ENCODE results near the gene GTPBP2. TPM values are rescaled to one million over a fixed set of nuclear protein-coding genes. Genes with fewer than 3 reads are reported as not detected.
"Not testable (repeated sequence)": the region's sequence is repeated elsewhere in the genome, so short reads cannot be mapped to it uniquely, and the experiment has no call there.

Gene GTPBP2
- total RNA-seq, 1 donor from 2014 or later, result 45.7 TPM

DNA sequence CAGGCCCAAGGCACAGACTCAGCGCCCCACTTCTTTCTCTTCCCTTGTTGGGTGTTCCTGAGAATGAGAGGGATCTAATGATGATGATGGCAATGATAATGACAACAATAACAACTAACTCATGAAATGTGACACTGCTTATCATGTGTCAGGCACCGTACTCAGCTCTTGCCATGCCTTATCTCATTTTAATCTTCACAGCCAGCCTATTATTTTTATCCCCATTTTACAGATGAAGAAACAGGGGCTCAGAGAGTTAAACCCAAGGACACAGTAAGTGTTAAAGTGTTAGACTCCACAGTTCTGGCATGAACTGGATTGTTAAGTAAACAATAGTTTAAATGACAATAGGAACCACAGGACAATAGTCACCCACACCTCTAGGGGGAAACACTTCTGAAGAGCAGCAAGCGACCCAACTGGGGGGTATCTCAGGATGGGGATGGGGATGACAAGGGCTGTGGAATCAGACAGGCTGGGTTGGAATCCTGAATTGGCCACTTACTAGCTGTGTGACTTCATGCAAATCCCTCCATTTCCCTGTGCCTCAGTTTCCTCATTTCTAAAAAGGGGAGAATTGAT, 28.2 kb upstream of the GTPBP2 start:
- Histone ChIP-seq H3K4me3 (no peak overlapping the region), H3K9me3 (no peaks in the 10 kb centered on the region), H3K4me1 (no peaks in the 10 kb centered on the region), H3K36me3 (no peaks in the 10 kb centered on the region), H3K27me3 (no peaks in the 10 kb centered on the region), H3K27ac (no peak overlapping the region)
- TF ChIP-seq POLR2A (IDR thresholded peaks at IDR 0.05) (no peak), POLR2AphosphoS5 (IDR thresholded peaks at IDR 0.05; ENCODE audit: insufficient read depth in 1 of 2, low read depth in 1 of 2) (no peak)
- TF ChIP-seq, protein P1, sequence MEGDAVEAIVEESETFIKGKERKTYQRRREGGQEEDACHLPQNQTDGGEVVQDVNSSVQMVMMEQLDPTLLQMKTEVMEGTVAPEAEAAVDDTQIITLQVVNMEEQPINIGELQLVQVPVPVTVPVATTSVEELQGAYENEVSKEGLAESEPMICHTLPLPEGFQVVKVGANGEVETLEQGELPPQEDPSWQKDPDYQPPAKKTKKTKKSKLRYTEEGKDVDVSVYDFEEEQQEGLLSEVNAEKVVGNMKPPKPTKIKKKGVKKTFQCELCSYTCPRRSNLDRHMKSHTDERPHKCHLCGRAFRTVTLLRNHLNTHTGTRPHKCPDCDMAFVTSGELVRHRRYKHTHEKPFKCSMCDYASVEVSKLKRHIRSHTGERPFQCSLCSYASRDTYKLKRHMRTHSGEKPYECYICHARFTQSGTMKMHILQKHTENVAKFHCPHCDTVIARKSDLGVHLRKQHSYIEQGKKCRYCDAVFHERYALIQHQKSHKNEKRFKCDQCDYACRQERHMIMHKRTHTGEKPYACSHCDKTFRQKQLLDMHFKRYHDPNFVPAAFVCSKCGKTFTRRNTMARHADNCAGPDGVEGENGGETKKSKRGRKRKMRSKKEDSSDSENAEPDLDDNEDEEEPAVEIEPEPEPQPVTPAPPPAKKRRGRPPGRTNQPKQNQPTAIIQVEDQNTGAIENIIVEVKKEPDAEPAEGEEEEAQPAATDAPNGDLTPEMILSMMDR (IDR thresholded peaks at IDR 0.05), result no peak
- DNase-seq (ENCODE audit: extremely low spot score in 2 of 2), result no peak
- intact Hi-C loops (cut with DNase I), result no loop called here

DNA sequence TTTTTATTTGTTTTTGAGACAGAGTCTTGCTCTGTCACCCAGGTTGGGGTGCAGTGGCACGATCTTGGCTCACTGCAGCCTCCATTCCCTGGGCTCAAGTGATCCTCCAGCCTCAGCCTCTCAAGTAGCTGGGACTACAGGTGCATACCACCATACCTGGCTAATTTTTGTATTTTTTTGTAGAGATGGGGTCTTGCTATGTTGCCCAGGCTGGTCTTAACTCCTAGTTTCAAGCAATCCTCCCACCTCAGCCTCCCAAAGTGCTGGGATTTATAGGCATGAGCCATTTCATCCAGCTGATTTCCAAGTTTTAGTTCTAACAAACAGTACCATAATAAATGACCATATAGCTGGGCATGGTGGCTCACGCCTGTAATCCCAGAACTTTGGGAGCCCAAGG, 23.8 kb upstream of the GTPBP2 start:
- intact Hi-C loops (cut with DNase I); DNase-seq (ENCODE audit: extremely low spot score in 2 of 2): not testable (repeated sequence)

DNA sequence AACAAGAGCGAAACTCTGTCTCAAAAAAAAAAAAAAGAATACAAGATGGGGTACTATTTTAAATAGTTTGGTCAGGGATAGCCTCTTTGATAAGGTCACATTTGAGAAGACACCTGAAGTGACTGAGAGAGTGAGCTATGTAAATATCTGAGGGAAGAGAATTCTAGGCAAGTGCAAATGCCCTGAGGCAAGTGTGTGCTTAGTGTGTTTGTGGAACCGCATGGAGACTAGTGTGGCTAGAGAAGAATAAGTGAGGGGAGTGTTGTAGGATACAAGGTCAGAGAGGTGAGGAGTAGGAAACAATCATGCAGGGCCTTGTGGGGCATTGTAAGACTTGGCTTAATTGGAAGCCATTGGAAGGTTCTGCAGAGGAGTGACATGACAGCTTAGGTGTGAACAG, 19.2 kb upstream of the GTPBP2 start:
- Histone ChIP-seq H3K36me3 (no peaks in the 10 kb centered on the region), H3K4me1 (peaks cover 7% of the 10 kb centered on the region), H3K4me3 (no peak overlapping the region), H3K9me3 (no peaks in the 10 kb centered on the region), H3K27me3 (no peaks in the 10 kb centered on the region), H3K27ac (no peak overlapping the region)
- DNase-seq (ENCODE audit: extremely low spot score in 2 of 2), result no peak
- TF ChIP-seq, protein P1 (IDR thresholded peaks at IDR 0.05), result no peak
- TF ChIP-seq POLR2AphosphoS5 (IDR thresholded peaks at IDR 0.05; ENCODE audit: insufficient read depth in 1 of 2, low read depth in 1 of 2), result no peak
- no peak for TF ChIP-seq POLR2A (IDR thresholded peaks at IDR 0.05)
- intact Hi-C loops (cut with DNase I), result no loop called here

More for the DNA sequence above, 23.8 kb upstream of the GTPBP2 start:
- H3K27me3 ChIP-seq, H3K4me3 ChIP-seq, H3K36me3 ChIP-seq, H3K27ac ChIP-seq, H3K9me3 ChIP-seq, H3K4me1 ChIP-seq: not testable (repeated sequence)

DNA sequence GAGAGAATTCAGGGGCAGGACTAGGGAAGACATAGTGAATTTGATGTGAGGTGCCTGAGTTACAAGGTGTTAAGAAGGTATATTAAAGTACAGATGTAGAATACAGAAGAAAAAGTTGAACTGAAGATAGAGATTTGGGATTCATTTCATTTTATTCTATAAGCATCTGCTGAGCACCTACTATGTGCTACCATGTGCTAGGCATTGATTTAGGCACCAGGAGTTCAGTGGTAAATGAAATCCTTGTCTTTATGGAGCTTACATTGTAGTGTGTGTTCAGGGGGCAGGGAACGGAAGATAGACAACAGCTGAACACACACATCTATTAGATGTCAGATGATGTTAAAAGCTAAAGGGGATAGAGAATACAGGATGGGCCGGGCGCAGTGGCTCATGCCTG, 18.5 kb upstream of the GTPBP2 start:
- Histone ChIP-seq H3K4me3 (no peak overlapping the region), H3K27me3 (no peaks in the 10 kb centered on the region), H3K36me3 (no peaks in the 10 kb centered on the region), H3K4me1 (peaks cover 7% of the 10 kb centered on the region), H3K9me3 (no peaks in the 10 kb centered on the region), H3K27ac (no peak overlapping the region)
- intact Hi-C loops (cut with DNase I), result no loop called here
- TF ChIP-seq, protein P1 (IDR thresholded peaks at IDR 0.05), result no peak
- TF ChIP-seq POLR2AphosphoS5 (IDR thresholded peaks at IDR 0.05; ENCODE audit: insufficient read depth in 1 of 2, low read depth in 1 of 2) (no peak), POLR2A (IDR thresholded peaks at IDR 0.05) (no peak)
- DNase-seq (ENCODE audit: extremely low spot score in 2 of 2), result no peak

DNA sequence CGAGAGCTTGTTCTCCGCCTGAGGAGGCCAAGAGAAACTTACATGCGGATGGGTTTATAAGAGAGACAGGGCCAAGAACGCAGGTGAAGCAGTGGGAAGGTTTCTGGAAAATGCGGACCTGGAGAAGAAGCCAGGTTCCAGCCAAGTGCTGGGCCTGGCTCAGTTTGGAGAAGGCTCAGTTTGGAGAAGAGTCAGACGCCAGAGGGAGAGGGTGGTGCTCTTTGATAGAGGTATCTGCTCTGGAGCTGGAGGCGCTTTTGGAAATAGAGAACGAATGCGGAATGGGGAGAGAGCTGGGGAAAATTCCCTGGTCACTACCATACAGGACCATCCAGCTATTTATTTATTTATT, 16.5 kb upstream of the GTPBP2 start:
- peaks cover 0 to 11% of the 10 kb centered on the region in 2 donors for H3K36me3 ChIP-seq
- no peak for DNase-seq (ENCODE audit: extremely low spot score in 2 of 2)
- TF ChIP-seq POLR2A (IDR thresholded peaks at IDR 0.05) (no peak), POLR2AphosphoS5 (IDR thresholded peaks at IDR 0.05; ENCODE audit: insufficient read depth in 1 of 2, low read depth in 1 of 2) (no peak)
- TF ChIP-seq, protein P1 (IDR thresholded peaks at IDR 0.05), result no peak
- H3K9me3 ChIP-seq, result no peaks in the 10 kb centered on the region
- H3K4me3 ChIP-seq, result peak overlapping the region; percentile 54 to 57
- intact Hi-C loops (cut with DNase I), result no loop called here
- H3K27ac ChIP-seq, result peak overlapping the region; percentile 69
- peaks cover 7% of the 10 kb centered on the region for H3K4me1 ChIP-seq
- H3K27me3 ChIP-seq, result no peaks in the 10 kb centered on the region
